Esophagus mucosa (tissue), 1 donor: ENCODE data around the gene ERC2. TPM values are rescaled to one million over a fixed set of nuclear protein-coding genes. Genes with fewer than 3 reads are reported as not detected.
"Not testable (repeated sequence)": the region's sequence is repeated elsewhere in the genome, so short reads cannot be mapped to it uniquely, and the experiment has no call there.

Source experiments
- ATAC-seq: fragments of 200-7000 bp; cut with Tn5 transposase; one replicate; pipeline ENCODE4 v1.9.1; 2020
- total RNA-seq: library from RNA; stranded (reverse); gene quantifications from one replicate; pipeline ENCODE4 v1.2.4, GENCODE V29; 2023
- donor health status: DM: yes; HTN: yes; CAD: no.

Gene ERC2
- total RNA-seq: 0.48 TPM

GRCh38 chr3:56468184-56469106 is at the start of gene ERC2:
TSS of gene ERC2 (minus strand) at chr3:56468467.
- ATAC-seq: peak; percentile 60

GRCh38 chr3:56502738-56503137 is 34.5 kb upstream of the ERC2 start:
- ATAC-seq: no peak

- not testable (repeated sequence) for ATAC-seq
Measured at GRCh38 chr3:56496376-56496775, 28.1 kb upstream of the ERC2 start.

- peak; percentile 98 for ATAC-seq
Measured at GRCh38 chr3:56494679-56495322, 26.5 kb upstream of the ERC2 start.

- ATAC-seq: no peak
Measured at GRCh38 chr3:56491566-56491965, 23.3 kb upstream of the ERC2 start.

GRCh38 chr3:56488812-56489600 is 20.7 kb upstream of the ERC2 start:
- peak; percentile 32 for ATAC-seq

- no peak for ATAC-seq
Measured at GRCh38 chr3:56484525-56485032, 16.3 kb upstream of the ERC2 start.

GRCh38 chr3:56484122-56484521 is 15.9 kb upstream of the ERC2 start:
- ATAC-seq: no peak

GRCh38 chr3:56477646-56478045 is 9.4 kb upstream of the ERC2 start:
- no peak for ATAC-seq

- ATAC-seq: no peak
Measured at GRCh38 chr3:56476771-56477170, 8.5 kb upstream of the ERC2 start.

- ATAC-seq: no peak
Measured at GRCh38 chr3:56471771-56472170, 3.5 kb upstream of the ERC2 start.

- no peak for ATAC-seq
Measured at GRCh38 chr3:56469141-56469540, 874 bp upstream of the ERC2 start.

- ATAC-seq: no peak
Measured at GRCh38 chr3:56467801-56468183, 475 bp downstream of the ERC2 start.

- ATAC-seq: peak; percentile 93
Measured at GRCh38 chr3:56467108-56467507, 1.2 kb downstream of the ERC2 start.

GRCh38 chr3:56459719-56460118 is 8.5 kb downstream of the ERC2 start:
- no peak for ATAC-seq

GRCh38 chr3:56459104-56459496 is 9.2 kb downstream of the ERC2 start:
- no peak for ATAC-seq

GRCh38 chr3:56458496-56459103 is 9.7 kb downstream of the ERC2 start:
- ATAC-seq: no peak

- ATAC-seq: no peak
Measured at GRCh38 chr3:56456117-56456516, 12.2 kb downstream of the ERC2 start.

GRCh38 chr3:56453011-56453410 is 15.3 kb downstream of the ERC2 start:
- ATAC-seq: no peak

GRCh38 chr3:56452085-56452484 is 16.2 kb downstream of the ERC2 start:
- ATAC-seq: no peak

- no peak for ATAC-seq
Measured at GRCh38 chr3:56443372-56443771, 24.9 kb downstream of the ERC2 start.

GRCh38 chr3:56428667-56429066 is 39.6 kb downstream of the ERC2 start:
- ATAC-seq: no peak

- no peak for ATAC-seq
Measured at GRCh38 chr3:56424885-56425284, 43.4 kb downstream of the ERC2 start.
